OCI-LY3 (cell line): ENCODE measurements around the gene ZNF444.

Experiments
- EZH2phosphoT487 ChIP-seq: fragments of 200-600 bp; shearing (Covaris generic); IDR thresholded peaks from 2 replicates; pipeline ENCODE4 v1.6.1; 2018; ENCODE audit warnings: antibody characterized with exemption, mixed run types, low read depth
- TF ChIP-seq, protein P1 (sequence below): fragments of 200-600, 300-600 bp; sonication (generic); IDR thresholded peaks from 2 replicates; pipeline ENCODE4 v1.5.1; 2014; ENCODE audit warnings: antibody characterized with exemption, low read length, low read depth

DNA sequence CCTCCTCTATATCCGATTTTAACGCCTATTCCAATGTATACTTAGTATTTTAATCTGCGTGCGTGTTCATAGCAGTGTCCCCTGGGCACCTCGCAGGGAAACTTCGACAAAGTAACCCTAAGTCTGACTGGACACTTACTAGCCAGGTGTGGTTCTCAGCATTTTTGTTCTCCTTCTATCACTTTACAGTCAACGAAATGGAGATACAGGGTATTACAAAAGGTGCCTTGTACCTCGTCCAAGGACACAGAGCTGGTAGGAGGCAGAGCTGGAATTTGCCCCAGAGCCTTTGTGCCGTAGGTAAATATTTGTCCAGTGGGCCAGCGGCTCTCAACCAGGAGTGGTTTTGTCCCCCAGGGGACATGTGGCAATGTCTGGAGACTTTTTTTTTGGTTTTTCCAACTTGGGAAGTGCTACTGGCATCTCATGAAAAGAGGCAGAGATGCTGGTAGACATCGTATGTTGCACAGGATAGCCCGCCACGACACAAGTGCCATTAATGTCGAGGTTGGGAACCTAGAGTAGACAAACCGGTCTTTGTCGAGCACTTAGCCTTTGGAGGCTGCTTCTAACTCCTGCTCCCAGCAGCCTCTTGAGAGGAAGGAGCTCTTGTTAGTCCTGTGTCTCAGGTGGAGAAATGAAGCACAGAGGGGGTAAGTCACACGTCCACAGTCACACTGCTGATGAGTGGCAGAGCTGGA lies 1.1 kb downstream of the ZNF444 start:
- TF ChIP-seq, protein P1, sequence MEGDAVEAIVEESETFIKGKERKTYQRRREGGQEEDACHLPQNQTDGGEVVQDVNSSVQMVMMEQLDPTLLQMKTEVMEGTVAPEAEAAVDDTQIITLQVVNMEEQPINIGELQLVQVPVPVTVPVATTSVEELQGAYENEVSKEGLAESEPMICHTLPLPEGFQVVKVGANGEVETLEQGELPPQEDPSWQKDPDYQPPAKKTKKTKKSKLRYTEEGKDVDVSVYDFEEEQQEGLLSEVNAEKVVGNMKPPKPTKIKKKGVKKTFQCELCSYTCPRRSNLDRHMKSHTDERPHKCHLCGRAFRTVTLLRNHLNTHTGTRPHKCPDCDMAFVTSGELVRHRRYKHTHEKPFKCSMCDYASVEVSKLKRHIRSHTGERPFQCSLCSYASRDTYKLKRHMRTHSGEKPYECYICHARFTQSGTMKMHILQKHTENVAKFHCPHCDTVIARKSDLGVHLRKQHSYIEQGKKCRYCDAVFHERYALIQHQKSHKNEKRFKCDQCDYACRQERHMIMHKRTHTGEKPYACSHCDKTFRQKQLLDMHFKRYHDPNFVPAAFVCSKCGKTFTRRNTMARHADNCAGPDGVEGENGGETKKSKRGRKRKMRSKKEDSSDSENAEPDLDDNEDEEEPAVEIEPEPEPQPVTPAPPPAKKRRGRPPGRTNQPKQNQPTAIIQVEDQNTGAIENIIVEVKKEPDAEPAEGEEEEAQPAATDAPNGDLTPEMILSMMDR = no peak
- no peak for TF ChIP-seq EZH2phosphoT487
